SK-N-MC (cell line): ENCODE measurements around the gene APOOL.

Experiments used
- DNase-seq: peaks from one replicate; pipeline ENCODE4 v3.0.0-alpha.2; 2011; ENCODE audit warnings: low read depth, low spot score
- H3K27ac ChIP-seq: fragments of 200-600 bp; sonication (generic); 2 replicates; pipeline ENCODE4 v1.5.1; 2016; ENCODE audit warnings: mixed run types
- H3K36me3 ChIP-seq: fragments of 200-600 bp; sonication (generic); 2 replicates; pipeline ENCODE4 v1.6.1; 2017; ENCODE audit warnings: antibody characterized with exemption, low read length, mixed read lengths; ENCODE audit not compliant: insufficient read depth
- H3K4me3 ChIP-seq: fragments of 200-600 bp; sonication (generic); 2 replicates; pipeline ENCODE4 v1.5.1; 2016
- H3K9ac ChIP-seq: fragments of 200-600 bp; sonication (generic); 2 replicates; pipeline ENCODE4 v1.8.0; 2017; ENCODE audit warnings: mixed run types, mixed read lengths; ENCODE audit not compliant: insufficient read length
- H3K9me3 ChIP-seq: fragments of 200-600 bp; sonication (generic); 2 replicates; pipeline ENCODE4 v1.6.1; 2017; ENCODE audit warnings: low read depth, mild to moderate bottlenecking, antibody characterized with exemption, low read length, moderate library complexity, mixed read lengths
- EZH2 ChIP-seq: fragments of 200-600 bp; sonication (generic); IDR thresholded peaks from one replicate; pipeline ENCODE4 v1.6.1; 2017; ENCODE audit warnings: antibody characterized with exemption
- FOXP2 ChIP-seq: optimal IDR thresholded peaks from 2 replicates; pipeline ENCODE3; 2011; ENCODE audit warnings: mild to moderate bottlenecking, moderate library complexity; ENCODE audit not compliant: insufficient read depth; ENCODE audit errors: extremely low read length, control extremely low read depth
- POLR2AphosphoS5 ChIP-seq: IDR thresholded peaks from 2 replicates; pipeline ENCODE4 v1.6.1; 2012; ENCODE audit warnings: mild to moderate bottlenecking, low read depth, low read length, borderline replicate concordance

APOOL gene

DNA sequence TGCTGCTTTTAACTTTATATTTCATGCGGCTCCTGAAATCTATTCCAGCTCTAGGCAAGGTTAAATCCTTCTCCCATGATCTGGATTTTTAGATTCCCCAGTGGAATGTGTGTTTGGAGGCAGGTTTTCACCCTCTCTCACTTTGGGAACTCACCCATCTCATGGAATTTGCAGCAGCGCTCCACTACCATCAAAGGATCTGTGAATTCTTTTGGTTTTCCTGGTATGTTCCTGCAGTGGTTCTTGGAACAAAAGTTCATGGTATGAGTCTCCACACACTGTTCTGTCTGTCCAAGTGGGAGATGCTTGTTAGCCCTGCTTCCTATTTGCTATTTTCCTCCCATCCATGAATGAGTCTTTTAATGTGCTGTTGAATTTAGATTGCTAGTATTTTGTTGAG lies 14.0 kb downstream of the APOOL start:
- Histone ChIP-seq H3K9me3 (no peaks in the 10 kb centered on the region), H3K36me3 (no peaks in the 10 kb centered on the region; the same call in 1 of the 2 replicates), H3K9ac (no peak overlapping the region), H3K4me3 (no peak overlapping the region), H3K27ac (no peak overlapping the region)
- TF ChIP-seq EZH2 (no peak), POLR2AphosphoS5 (no peak), FOXP2 (no peak)
- DNase-seq: no peak

DNA sequence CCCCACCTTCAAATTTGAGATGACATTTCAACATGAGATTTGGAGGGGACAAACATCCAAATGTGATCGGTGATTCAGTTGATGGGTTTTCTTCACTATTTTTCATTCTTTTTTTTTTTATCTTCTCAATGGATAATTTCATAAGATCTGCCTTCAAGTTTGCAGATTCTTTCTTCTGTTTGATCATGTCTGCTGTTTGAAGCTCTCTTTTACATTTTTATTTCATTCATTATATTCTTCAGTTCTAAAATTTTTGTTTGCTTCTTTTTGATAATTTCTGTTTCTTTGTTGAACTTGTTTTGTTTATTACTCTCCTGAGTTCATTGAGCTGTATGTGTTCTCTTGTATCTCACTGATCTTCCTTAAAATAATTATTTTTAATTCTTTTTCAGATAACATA lies 14.8 kb downstream of the APOOL start:
- TF ChIP-seq POLR2AphosphoS5: no peak
- no peak for TF ChIP-seq EZH2
- TF ChIP-seq FOXP2: no peak
- H3K9me3 ChIP-seq: no peaks in the 10 kb centered on the region
- no peak for DNase-seq
- no peaks in the 10 kb centered on the region; the same call in 1 of the 2 replicates for H3K36me3 ChIP-seq
- H3K4me3 ChIP-seq: no peak overlapping the region
- no peak overlapping the region for H3K27ac ChIP-seq
- H3K9ac ChIP-seq: no peak overlapping the region

DNA sequence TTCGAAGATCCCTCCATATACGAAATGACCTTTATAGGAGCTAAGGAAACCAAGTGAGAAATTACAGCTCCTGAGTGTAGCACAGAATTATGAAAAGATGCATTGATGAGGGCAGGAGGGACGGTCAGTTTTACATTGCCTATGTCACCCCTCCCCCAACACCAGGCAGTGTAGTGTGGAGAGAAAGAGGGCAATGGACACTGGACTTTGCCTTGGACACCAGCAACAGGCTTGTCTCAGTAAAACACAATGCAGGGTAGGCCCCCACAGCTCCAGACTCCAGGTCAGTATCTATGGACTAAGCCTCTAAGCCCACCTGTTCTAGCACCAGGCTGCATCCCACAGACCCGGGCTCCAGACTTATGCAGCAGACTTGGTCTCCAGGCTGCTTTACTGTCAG lies 16.5 kb downstream of the APOOL start:
- no peaks in the 10 kb centered on the region; the same call in 1 of the 2 replicates for H3K36me3 ChIP-seq
- H3K27ac ChIP-seq: no peak overlapping the region
- H3K9ac ChIP-seq: no peak overlapping the region
- no peak overlapping the region for H3K4me3 ChIP-seq
- TF ChIP-seq EZH2 (no peak), POLR2AphosphoS5 (no peak), FOXP2 (no peak)
- H3K9me3 ChIP-seq: no peaks in the 10 kb centered on the region
- DNase-seq: no peak

DNA sequence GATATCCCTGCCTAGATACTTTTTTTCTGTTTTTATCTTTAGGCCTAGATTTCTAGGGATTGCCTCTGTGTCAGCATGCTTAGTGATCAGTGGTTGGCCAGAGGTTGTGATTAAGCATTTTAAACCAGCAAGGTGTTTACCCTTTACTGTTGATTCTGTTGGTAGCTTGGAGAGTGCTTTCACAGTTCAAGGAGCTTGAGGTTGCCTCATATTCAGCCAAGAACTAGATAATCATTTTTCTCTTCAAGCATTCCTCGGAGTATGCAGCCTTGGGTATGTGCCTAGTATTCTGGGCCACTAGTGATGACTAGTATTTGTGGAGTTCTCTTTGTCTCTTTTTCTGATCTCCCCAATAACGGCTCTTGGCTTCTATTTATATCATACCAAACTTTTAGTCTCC lies 20.4 kb downstream of the APOOL start:
- Histone ChIP-seq H3K27ac (no peak overlapping the region), H3K9me3 (no peaks in the 10 kb centered on the region), H3K9ac (no peak overlapping the region), H3K4me3 (no peak overlapping the region), H3K36me3 (no peaks in the 10 kb centered on the region; the same call in 1 of the 2 replicates)
- TF ChIP-seq FOXP2 (no peak), EZH2 (no peak), POLR2AphosphoS5 (no peak)
- no peak for DNase-seq

DNA sequence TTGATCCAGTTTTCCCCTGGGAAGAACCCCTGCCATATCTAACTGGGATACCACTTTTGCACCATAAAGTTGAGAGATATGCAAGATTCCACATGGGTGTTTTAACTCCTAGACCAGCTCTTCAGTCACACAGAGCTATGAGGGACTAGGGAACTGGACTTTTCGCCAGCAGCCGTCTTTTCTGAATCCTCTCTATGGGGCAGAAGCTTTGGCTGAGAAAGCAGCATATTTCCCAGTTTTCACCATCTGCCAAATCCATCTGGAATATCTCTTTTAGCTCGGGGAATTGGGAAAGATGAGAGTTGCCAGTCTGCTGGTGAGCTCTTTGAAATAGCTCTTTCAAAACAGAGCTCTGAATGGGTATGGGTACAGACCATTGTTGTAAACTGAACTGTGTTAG lies 20.9 kb downstream of the APOOL start:
- Histone ChIP-seq H3K9ac (no peak overlapping the region), H3K27ac (no peak overlapping the region), H3K9me3 (no peaks in the 10 kb centered on the region), H3K4me3 (no peak overlapping the region), H3K36me3 (no peaks in the 10 kb centered on the region; the same call in 1 of the 2 replicates)
- no peak for DNase-seq
- TF ChIP-seq POLR2AphosphoS5: no peak
- TF ChIP-seq EZH2: no peak
- TF ChIP-seq FOXP2: no peak

DNA sequence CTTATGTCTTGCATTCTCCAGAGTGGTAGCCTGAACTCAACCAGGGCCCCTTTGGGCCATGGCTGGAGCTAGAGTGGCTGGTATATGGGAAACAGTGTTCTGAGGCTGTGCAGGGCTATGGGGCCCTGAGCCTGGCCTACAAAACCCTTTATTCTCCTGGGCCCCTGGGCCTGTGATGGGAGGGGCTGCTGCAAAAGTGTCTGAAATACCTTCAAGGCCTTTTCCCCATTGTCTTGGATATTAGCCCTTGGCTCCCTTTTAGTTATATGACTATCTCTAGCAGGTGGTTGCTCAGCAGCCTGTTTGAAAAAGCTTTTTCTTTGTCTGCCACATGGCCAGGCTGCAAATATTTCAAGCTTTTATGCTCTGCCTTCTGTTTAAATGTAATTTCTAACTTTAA lies 22.5 kb downstream of the APOOL start:
- Histone ChIP-seq H3K4me3 (no peak overlapping the region), H3K9me3 (no peaks in the 10 kb centered on the region), H3K36me3 (no peaks in the 10 kb centered on the region; the same call in 1 of the 2 replicates), H3K9ac (no peak overlapping the region), H3K27ac (no peak overlapping the region)
- TF ChIP-seq FOXP2 (no peak), POLR2AphosphoS5 (no peak), EZH2 (no peak)
- no peak for DNase-seq

DNA sequence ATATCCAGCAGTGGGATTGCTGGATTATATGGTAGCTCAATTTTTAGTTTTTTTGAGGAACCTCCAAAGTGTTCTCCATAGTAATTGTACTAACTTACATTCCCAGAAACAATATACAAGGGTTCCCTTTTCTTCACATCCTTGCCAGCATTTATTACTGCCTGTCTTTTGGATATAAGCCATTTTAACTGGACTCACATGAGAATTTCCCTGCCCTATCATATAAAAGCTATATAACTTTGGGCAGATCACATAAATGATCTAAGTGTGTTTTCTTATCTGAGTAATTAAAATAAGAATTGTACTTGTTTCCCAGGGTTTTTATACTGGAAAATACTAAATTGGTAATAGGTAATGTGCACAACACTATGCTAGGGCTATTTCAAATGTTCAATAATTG lies 25.4 kb downstream of the APOOL start:
- no peaks in the 10 kb centered on the region for H3K9me3 ChIP-seq
- H3K27ac ChIP-seq: no peak overlapping the region
- H3K36me3 ChIP-seq: no peaks in the 10 kb centered on the region; the same call in 1 of the 2 replicates
- no peak overlapping the region for H3K4me3 ChIP-seq
- TF ChIP-seq EZH2 (no peak), POLR2AphosphoS5 (no peak), FOXP2 (no peak)
- no peak overlapping the region for H3K9ac ChIP-seq
- DNase-seq: no peak

DNA sequence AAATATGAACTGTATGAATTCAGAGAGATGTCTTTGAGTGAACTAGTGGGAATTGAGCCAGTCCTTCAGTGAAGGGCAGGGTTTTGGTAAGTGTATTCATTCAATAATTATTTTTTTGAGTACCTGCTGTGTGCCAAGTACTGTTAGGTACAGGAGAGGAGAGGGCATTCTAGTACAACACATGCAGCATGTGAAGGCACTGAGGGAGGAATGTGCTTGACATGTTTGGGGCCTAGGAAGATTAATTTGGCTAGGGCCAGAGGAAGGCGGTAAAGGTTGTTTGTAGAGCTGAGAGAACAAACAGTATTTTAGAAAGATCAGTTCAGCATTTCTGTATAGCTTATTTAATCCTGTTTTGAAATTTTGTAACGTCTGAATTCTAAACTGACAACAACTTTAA lies 27.8 kb downstream of the APOOL start:
- Histone ChIP-seq H3K36me3 (no peaks in the 10 kb centered on the region; the same call in 1 of the 2 replicates), H3K4me3 (no peak overlapping the region), H3K27ac (no peak overlapping the region), H3K9me3 (no peaks in the 10 kb centered on the region), H3K9ac (no peak overlapping the region)
- DNase-seq: no peak
- TF ChIP-seq EZH2 (no peak), FOXP2 (no peak), POLR2AphosphoS5 (no peak)

DNA sequence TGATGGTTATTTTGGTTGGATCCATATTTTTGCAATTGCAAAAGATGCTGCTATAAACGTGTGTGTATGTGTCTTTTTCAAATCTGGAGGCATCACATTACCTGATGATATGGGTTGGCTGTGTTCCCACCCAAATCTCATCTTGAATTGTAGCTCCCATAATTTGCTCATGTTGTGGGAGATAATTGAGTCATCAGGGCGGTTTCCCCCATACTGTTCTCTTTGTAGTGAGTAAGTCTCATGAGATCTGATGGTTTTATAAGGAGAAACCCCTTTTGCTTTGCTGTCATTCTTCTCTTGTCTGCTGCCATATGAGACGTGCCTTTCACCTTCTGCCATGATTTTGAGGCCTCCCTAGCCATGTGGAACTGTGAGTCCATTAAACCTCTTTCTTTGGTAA lies 33.4 kb downstream of the APOOL start:
- H3K9me3 ChIP-seq: no peaks in the 10 kb centered on the region
- H3K9ac ChIP-seq: no peak overlapping the region
- no peak overlapping the region for H3K4me3 ChIP-seq
- no peaks in the 10 kb centered on the region for H3K36me3 ChIP-seq
- no peak overlapping the region for H3K27ac ChIP-seq
- DNase-seq: no peak
- no peak for TF ChIP-seq POLR2AphosphoS5
- TF ChIP-seq FOXP2: no peak
- TF ChIP-seq EZH2: no peak

DNA sequence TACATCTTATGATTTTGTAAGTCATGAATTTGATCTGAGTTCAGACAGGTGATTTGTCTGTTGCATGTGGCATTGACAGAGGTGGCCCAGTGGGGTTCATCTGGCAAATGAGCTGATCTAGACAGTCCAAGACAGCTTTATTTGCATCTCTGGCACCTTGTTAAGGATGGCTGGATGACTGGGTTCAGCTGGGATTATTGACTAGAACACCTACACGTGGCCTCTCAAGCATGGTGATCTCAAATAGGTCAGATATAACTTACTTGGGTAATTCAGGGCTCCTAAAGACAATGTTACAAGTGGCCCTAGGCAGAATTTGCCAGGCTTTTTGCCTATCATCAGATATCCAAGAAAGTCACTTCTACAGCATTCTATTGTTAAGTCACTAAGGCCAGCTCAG lies 48.0 kb downstream of the APOOL start:
- no peak overlapping the region for H3K27ac ChIP-seq
- DNase-seq: no peak
- TF ChIP-seq EZH2 (no peak), POLR2AphosphoS5 (no peak), FOXP2 (no peak)
- no peaks in the 10 kb centered on the region for H3K36me3 ChIP-seq
- H3K9me3 ChIP-seq: no peaks in the 10 kb centered on the region
- no peak overlapping the region for H3K9ac ChIP-seq
- H3K4me3 ChIP-seq: no peak overlapping the region
